ENCODE data around the gene SELENOO. TPM values are rescaled to one million over a fixed set of nuclear protein-coding genes. Genes with fewer than 3 reads are reported as not detected.

SELENOO gene
- total RNA-seq, 1 donor from 2014 or later = 24.5 TPM

- no peak overlapping the region for H3K27ac Mint-ChIP-seq (ENCODE audit: unreplicated experiment)
- no peaks in the 10 kb centered on the region for H3K9me3 Mint-ChIP-seq
- TF ChIP-seq CTCF (conservative IDR thresholded peaks at IDR 0.05) = no peak
- no peaks in the 10 kb centered on the region for H3K36me3 Mint-ChIP-seq (ENCODE audit: low read depth)
- peaks cover 45% of the 10 kb centered on the region for H3K27me3 Mint-ChIP-seq (ENCODE audit: low read depth)
- H3K4me3 Mint-ChIP-seq = peak overlapping the region; percentile 84
- no peaks in the 10 kb centered on the region for H3K4me1 Mint-ChIP-seq
- DNase-seq (ENCODE audit: low read depth, low spot score) = no peak
Observed at GRCh38 chr22:50171319-50171964, 29.4 kb upstream of the SELENOO start.

- Mint-ChIP-seq H3K27me3 (ENCODE audit: low read depth) (peaks cover 42% of the 10 kb centered on the region), H3K4me3 (peak overlapping the region; percentile 84), H3K9me3 (no peaks in the 10 kb centered on the region), H3K4me1 (no peaks in the 10 kb centered on the region), H3K36me3 (ENCODE audit: low read depth) (no peaks in the 10 kb centered on the region), H3K27ac (ENCODE audit: unreplicated experiment) (no peak overlapping the region)
- no peak for DNase-seq (ENCODE audit: low read depth, low spot score)
- TF ChIP-seq CTCF (conservative IDR thresholded peaks at IDR 0.05) = no peak
Observed at GRCh38 chr22:50171965-50172421, 28.8 kb upstream of the SELENOO start.

GRCh38 chr22:50173311-50173982, 27.4 kb upstream of the SELENOO start:
- Mint-ChIP-seq H3K9me3 (no peaks in the 10 kb centered on the region), H3K27me3 (ENCODE audit: low read depth) (peaks cover 27% of the 10 kb centered on the region), H3K36me3 (ENCODE audit: low read depth) (no peaks in the 10 kb centered on the region), H3K4me1 (no peaks in the 10 kb centered on the region), H3K27ac (ENCODE audit: unreplicated experiment) (no peak overlapping the region), H3K4me3 (no peak overlapping the region)
- TF ChIP-seq CTCF (conservative IDR thresholded peaks at IDR 0.05) = no peak
- no peak for DNase-seq (ENCODE audit: low read depth, low spot score)

- peaks cover 22% of the 10 kb centered on the region for H3K27me3 Mint-ChIP-seq (ENCODE audit: low read depth)
- no peak for TF ChIP-seq CTCF (conservative IDR thresholded peaks at IDR 0.05)
- H3K36me3 Mint-ChIP-seq (ENCODE audit: low read depth) = no peaks in the 10 kb centered on the region
- no peak for DNase-seq (ENCODE audit: low read depth, low spot score)
- no peak overlapping the region for H3K27ac Mint-ChIP-seq (ENCODE audit: unreplicated experiment)
- no peaks in the 10 kb centered on the region for H3K4me1 Mint-ChIP-seq
- peak overlapping the region; percentile 70 for H3K4me3 Mint-ChIP-seq
- H3K9me3 Mint-ChIP-seq = no peaks in the 10 kb centered on the region
Observed at GRCh38 chr22:50173983-50174355, 26.8 kb upstream of the SELENOO start.

- Mint-ChIP-seq H3K27me3 (ENCODE audit: low read depth) (peaks cover 18% of the 10 kb centered on the region), H3K4me1 (peaks cover under 1% of the 10 kb centered on the region), H3K27ac (ENCODE audit: unreplicated experiment) (no peak overlapping the region), H3K9me3 (no peaks in the 10 kb centered on the region), H3K36me3 (ENCODE audit: low read depth) (no peaks in the 10 kb centered on the region), H3K4me3 (peak overlapping the region; percentile 70)
- DNase-seq (ENCODE audit: low read depth, low spot score) = no peak
- TF ChIP-seq CTCF (conservative IDR thresholded peaks at IDR 0.05) = no peak
Observed at GRCh38 chr22:50174382-50175190, 26.2 kb upstream of the SELENOO start.
